H1 (cell line): ENCODE results near the gene EPB41L3.
A peak's percentile ranks its signal among the peaks of the same experiment; 100 is the strongest.
"Not testable (repeated sequence)": the region's sequence is repeated elsewhere in the genome, so short reads cannot be mapped to it uniquely, and the experiment has no call there.

Source experiments
- ATF3 ChIP-seq: IDR thresholded peaks from 2 replicates; pipeline ENCODE4 v1.6.1; 2011; ENCODE audit warnings: low read depth, mild to moderate bottlenecking, low read length; ENCODE audit not compliant: insufficient read depth
- BRCA1 ChIP-seq: IDR thresholded peaks from 2 replicates; pipeline ENCODE4 v1.6.1; 2012; ENCODE audit warnings: low read depth, low read length, improper control_type of control experiment
- CEBPB ChIP-seq: IDR thresholded peaks from 2 replicates; pipeline ENCODE4 v1.6.1; 2012; ENCODE audit warnings: low read depth, low read length
- CTCF ChIP-seq, 3 experiments: IDR thresholded peaks; 1 replicate in 2 of 3; 2 replicates in 1 of 3; pipeline versions ENCODE4 v1.5.1 to v1.6.1; 2011; ENCODE audit warnings: low read length in 3 of 3, mild to moderate bottlenecking in 3 of 3, inconsistent platforms in 2 of 3, low read depth in 1 of 3, moderate library complexity in 1 of 3; ENCODE audit not compliant: insufficient read depth in 1 of 3; ENCODE audit errors: control extremely low read depth in 1 of 3
- E2F6 ChIP-seq: IDR thresholded peaks from 2 replicates; pipeline ENCODE4 v1.6.1; 2012; ENCODE audit warnings: inconsistent platforms
- EP300 ChIP-seq, 2 experiments: IDR thresholded peaks; 1 replicate in 1 of 2; 2 replicates in 1 of 2; pipeline ENCODE4 v1.6.1; 2011 to 2012; ENCODE audit warnings: low read depth in 2 of 2, low read length in 2 of 2, mild to moderate bottlenecking in 2 of 2, borderline replicate concordance in 1 of 2, inconsistent platforms in 1 of 2, moderate library complexity in 1 of 2
- EZH2 ChIP-seq: fragments of 200-600 bp; sonication (generic); IDR thresholded peaks from 2 replicates; pipeline ENCODE4 v1.7.1; 2012; ENCODE audit warnings: low read depth, mild to moderate bottlenecking, moderate library complexity, low read length, inconsistent platforms; ENCODE audit not compliant: severe bottlenecking
- JUND ChIP-seq: IDR thresholded peaks from 2 replicates; pipeline ENCODE4 v1.6.1; 2011; ENCODE audit warnings: mild to moderate bottlenecking, improper control_type of control experiment, low read length
- MAX ChIP-seq: IDR thresholded peaks from 2 replicates; pipeline ENCODE4 v1.6.1; 2012; ENCODE audit warnings: inconsistent platforms
- POLR2A ChIP-seq, 2 experiments: IDR thresholded peaks; 1 replicate in 1 of 2; 2 replicates in 1 of 2; pipeline ENCODE4 v1.6.1; 2011; ENCODE audit warnings: low read depth in 2 of 2, low read length in 2 of 2, mild to moderate bottlenecking in 2 of 2; ENCODE audit errors: control extremely low read depth in 1 of 2
- POLR2AphosphoS5 ChIP-seq: IDR thresholded peaks from 2 replicates; pipeline ENCODE4 v1.6.1; 2011; ENCODE audit warnings: low read depth, low read length
- RAD21 ChIP-seq, 2 experiments: IDR thresholded peaks in 1 of 2; conservative IDR thresholded peaks in 1 of 2; 2 replicates each; pipeline ENCODE4 v1.6.1; 2011; ENCODE audit warnings: low read depth in 2 of 2, low read length in 2 of 2, improper control_type of control experiment in 1 of 2, inconsistent platforms in 1 of 2, mild to moderate bottlenecking in 1 of 2, moderate library complexity in 1 of 2
- TAF1 ChIP-seq: IDR thresholded peaks from 2 replicates; pipeline ENCODE4 v1.6.1; 2011; ENCODE audit warnings: mild to moderate bottlenecking, low read depth, low read length
- ZNF274 ChIP-seq: IDR thresholded peaks from 2 replicates; pipeline ENCODE4 v1.7.0; 2012; ENCODE audit warnings: low read length, borderline replicate concordance; ENCODE audit errors: extremely low read depth

GRCh38 chr18:5570613-5571012, 26.8 kb upstream of the EPB41L3 start:
- not testable (repeated sequence) for TF ChIP-seq POLR2A (IDR thresholded peaks at IDR 0.05; ENCODE audit: control extremely low read depth in 1 of 2, low read depth in 2 of 2, low read length in 2 of 2); E2F6; JUND; CTCF (IDR thresholded peaks at IDR 0.05; ENCODE audit: control extremely low read depth in 1 of 3, insufficient read depth in 1 of 3, low read depth in 1 of 3, low read length in 3 of 3); ZNF274; BRCA1; ATF3; RAD21 (IDR thresholded peaks at IDR 0.05 in 1 of 2, conservative IDR thresholded peaks at IDR 0.05 in 1 of 2; ENCODE audit: low read depth in 2 of 2, low read length in 2 of 2); POLR2AphosphoS5; EZH2; TAF1; MAX; EP300 (IDR thresholded peaks at IDR 0.05; ENCODE audit: borderline replicate concordance in 1 of 2, low read depth in 2 of 2, low read length in 2 of 2)
- peak; percentile 95 for TF ChIP-seq CEBPB
